A172 (cell line): ENCODE data around the gene GAB2. TPM values are rescaled to one million over a fixed set of nuclear protein-coding genes. Genes with fewer than 3 reads are reported as not detected.
"Not testable (repeated sequence)": the region's sequence is repeated elsewhere in the genome, so short reads cannot be mapped to it uniquely, and the experiment has no call there.

Experiments used
- DNase-seq: peaks from one replicate; pipeline ENCODE4 v3.0.0-alpha.2; 2015; ENCODE audit warnings: low spot score
- total RNA-seq: library from RNA; depleted of rRNA; stranded (reverse); fragments of >200 nt; shearing (Covaris generic); gene quantifications from 2 replicates; pipeline ENCODE4 v1.2.3, GENCODE V29; 2014

GAB2 gene
- total RNA-seq, 1 experiment from 2014 or later = 12.1 TPM

- DNase-seq = no peak
Observed at GRCh38 chr11:78250099-78250498, 167.5 kb downstream of the GAB2 start.

GRCh38 chr11:78248903-78249302 is 168.7 kb downstream of the GAB2 start:
- DNase-seq = no peak

DNA sequence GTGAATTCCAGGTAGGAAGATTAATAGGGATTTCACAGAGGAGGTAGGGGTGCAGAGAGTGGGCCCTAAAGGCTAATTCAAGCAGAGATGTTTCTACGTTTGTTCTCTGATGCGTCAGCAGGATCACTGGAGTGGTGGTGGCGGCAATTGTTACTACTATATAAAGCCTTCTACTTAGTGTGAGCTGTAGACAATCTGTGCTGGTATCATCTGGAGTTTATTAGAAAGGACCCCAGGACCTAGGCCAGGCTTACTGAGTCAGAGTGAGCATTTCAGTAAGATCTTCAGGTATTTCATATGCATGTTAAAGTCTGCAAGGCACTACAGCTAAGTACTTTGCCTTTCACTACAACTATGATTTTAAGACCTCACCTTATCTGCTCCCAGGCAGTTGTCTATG is 169.4 kb downstream of the GAB2 start:
- no peak for DNase-seq

DNA sequence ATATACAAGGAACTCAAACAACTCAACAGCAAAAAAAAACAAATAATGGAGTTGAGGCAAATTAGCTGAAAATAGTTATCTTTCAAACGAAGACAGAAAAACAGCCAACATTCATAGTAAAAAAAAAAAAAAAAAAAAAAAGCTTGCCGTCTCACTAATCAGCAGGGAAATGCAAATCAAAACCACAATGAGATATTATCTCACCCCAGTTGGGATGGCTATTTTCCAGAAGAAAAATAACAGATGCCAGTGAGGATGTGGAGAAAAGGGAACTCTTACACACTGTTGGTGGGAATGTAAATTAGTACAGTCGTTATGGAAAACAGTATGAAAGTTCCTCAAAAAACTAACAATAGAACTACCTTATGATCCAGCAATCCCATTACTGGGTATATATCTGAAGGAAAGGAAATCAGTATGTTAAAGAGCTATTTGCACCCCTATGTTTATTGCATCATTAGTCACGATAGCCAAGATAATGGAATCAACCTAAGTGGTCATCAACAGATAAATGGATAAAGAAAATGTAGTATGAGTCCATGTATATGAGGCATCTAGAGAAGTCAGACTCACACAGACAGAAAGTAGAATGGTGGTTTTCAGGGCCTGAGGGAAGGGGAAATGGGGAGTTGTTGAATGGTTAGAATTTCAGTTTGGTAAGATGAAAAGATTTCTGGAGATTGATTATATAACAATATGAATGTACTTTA is 172.9 kb downstream of the GAB2 start:
- peak; percentile 31 for DNase-seq

DNA sequence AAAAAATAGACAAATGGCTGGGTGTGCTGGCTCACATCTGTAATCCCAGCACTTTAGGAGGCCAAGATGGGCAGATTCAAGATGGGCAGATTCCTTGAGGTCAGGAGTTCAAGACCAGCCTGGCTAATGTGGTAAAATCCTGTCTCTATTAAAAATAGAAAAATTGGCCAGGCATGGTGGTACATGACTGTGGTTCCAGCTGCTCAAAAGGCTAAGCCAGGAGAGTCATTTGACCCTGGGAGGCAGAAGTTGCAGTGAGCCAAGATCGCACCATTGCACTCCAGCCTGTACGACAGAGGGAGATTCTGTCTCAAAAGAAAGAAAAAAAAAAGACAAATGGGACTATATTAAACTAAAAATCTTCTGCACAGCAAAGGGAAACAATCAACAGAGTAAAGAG is 173.5 kb downstream of the GAB2 start:
- no peak for DNase-seq

DNA sequence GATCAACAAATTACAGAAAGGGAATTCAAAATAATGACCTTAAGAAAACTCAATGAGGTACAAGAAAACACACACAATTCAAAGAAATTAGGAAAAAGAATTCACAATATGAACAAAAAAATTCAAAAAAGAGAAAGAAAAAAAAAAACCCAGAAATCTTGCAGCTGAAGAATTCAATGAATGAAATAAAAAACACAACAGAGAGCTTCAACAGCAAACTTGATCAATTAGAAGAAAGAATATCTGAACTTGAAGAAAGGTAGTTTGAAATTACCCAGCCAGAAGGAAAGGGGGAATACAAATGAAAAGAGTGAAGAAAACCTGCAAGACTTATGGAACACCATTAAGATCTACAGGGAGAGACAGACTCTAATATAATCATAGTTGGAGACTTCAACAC is 176.1 kb downstream of the GAB2 start:
- DNase-seq = no peak

- DNase-seq = no peak
Observed at GRCh38 chr11:78239781-78240180, 177.8 kb downstream of the GAB2 start.

DNA sequence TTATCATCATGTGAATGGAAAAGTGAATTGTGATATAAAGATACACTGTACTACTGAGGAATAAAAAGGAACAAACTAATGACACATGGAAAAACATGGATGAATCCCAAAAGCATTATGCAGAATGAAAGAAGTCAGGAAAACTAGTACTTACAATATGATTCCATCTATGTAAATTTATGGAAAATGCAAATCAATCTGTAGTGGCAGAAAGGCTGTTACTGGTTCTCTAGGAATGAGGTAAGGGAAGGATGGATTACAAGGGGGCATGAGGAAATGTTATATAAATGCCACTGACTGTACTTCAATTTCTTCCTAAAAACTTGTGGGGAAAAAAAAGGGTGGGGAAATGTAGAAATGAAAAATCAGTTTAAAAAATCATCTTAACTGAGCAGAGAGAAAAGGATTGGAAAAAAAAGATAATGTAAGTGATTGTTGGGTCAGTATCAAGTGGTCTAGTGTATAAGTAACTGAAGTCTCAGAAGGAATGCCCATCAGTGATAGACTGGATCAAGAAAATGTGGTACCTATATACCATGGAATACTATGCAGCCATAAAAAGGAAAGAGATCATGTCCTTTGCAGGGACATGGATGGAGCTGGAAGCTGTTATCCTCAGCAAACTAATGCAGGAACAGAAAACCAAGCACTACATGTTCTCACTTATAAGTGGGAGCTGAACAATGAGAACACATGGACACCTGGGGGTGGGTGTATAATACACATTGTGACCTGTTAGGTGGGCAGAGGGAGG is 180.2 kb downstream of the GAB2 start:
- no peak for DNase-seq

DNA sequence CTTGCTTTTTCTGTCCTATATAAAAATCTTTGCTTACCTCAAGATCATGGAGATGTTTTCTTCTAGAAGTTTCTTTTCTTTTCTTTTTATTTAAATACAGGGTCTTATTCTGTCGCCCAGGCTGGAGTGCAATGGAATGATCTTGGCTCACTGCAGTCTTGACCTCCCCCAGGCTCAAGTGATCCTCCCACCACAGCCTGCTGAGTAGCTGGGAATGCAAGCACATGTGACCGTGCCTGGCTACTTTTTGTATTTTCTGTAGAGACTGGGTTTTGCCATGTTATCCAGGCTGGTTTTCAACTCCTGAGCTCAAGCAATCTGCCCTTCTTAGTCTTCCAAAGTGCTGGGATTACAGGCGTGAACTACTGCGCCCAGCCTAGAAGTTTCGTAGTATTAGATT is 183.6 kb downstream of the GAB2 start:
- DNase-seq = no peak

GRCh38 chr11:78233046-78233445 is 184.6 kb downstream of the GAB2 start:
- DNase-seq = not testable (repeated sequence)

GRCh38 chr11:78231962-78232501 is 185.6 kb downstream of the GAB2 start:
- DNase-seq = peak; percentile 84

DNA sequence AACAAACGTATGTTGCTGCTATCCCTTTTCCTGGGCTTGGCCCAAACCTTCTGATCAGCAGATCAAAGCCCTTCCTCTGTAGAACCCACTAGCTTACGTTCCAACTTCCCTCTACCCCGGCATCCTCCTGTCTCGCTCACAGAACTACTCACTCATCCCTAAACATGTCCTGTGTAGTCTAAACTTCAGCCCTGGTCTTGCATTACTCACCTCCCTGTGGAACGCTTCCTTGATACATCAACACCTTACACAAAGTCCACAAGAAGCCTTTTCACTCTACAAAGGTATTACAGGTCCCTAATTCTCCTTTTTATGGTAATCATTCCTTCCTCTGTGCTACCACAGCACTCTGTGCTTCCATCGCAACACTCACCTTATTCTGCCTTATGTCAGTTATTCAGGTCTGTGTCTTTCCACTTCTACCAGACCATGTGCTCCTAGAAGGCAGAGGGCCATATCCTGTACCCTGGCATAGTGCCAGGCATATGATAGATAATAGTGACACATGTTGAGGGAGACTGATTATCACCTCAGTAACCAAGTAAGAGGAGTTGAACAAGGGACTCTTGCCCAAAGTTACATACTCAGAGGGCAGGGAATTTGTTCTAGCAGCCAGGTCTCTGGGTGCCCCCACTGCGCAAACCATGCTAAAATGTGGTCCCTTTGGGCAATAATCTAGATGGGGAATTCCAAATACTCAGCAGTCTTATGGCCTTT is 187.3 kb downstream of the GAB2 start:
- DNase-seq = no peak

DNA sequence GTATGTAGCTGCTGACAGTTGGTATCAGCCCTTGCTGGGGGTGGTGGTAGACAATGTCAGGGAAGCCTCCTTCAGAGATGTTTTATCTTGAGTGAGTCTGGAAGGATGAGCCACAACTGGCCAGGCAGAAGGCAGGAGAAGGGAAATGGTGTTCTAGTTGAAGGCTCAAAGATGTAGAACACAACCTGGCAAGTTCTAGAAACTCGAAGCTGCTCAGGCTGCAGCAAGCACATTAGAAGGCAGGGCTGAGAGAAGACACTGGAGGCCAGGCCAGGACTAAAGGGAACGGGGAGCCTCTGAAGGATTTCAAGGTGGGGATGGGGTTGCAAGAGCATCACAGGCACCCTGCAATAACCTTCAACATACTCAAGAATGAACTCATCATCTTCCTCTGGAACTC is 188.5 kb downstream of the GAB2 start:
- no peak for DNase-seq

DNA sequence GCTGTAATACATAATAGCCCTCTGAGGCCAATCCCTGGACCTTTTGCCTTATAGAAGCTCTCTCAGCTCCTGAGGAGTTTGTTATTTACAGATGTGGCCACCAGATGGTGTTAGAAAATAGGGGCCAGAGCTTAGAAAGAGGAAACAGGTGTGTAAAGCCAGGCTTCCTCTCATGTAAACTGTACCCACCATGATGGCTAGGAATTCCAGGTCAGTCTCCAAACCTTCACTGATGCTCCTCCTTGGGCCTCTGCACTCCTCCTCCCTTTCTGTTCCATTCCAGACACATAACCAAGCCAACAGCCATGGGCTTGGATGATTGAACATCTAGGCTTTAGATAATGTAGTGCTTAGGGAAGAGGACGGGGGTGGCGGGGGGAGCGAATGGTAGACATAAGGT is 189.2 kb downstream of the GAB2 start:
- peak; percentile 66 for DNase-seq

- DNase-seq = no peak
Observed at GRCh38 chr11:78227921-78228320, 189.7 kb downstream of the GAB2 start.

- no peak for DNase-seq
Observed at GRCh38 chr11:78226684-78227680, 190.6 kb downstream of the GAB2 start.

- DNase-seq = no peak
Observed at GRCh38 chr11:78224906-78225420, 192.7 kb downstream of the GAB2 start.

GRCh38 chr11:78224506-78224905 is 193.1 kb downstream of the GAB2 start:
- no peak for DNase-seq

- no peak for DNase-seq
Observed at GRCh38 chr11:78223320-78223954, 194.2 kb downstream of the GAB2 start.

DNA sequence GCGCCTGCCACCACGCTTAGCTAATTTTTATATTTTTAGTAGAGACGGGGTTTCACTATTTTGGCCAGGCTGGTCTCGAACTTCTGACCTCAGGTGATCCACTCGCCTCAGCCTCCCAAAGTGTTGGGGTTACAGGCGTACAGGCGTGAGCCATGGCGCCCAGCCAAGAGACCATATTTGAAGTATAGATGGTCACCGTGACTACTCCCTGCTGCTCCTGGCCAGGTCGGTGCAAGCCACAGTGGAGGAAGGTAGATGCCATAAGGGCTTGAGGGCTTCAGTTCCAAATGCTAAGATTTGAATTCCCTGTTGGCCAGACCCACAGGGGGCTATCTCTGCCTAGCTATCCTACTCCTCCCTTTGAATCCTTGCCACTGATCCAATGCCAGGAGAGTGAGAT is 194.9 kb downstream of the GAB2 start:
- DNase-seq = not testable (repeated sequence)
